ENCODE measurements around the gene HNRNPD.
"Not testable (repeated sequence)": the region's sequence is repeated elsewhere in the genome, so short reads cannot be mapped to it uniquely, and the experiment has no call there.

Gene HNRNPD

GRCh38 chr4:82372517-82373485, 990 bp downstream of the HNRNPD start:
- peak; percentile 30 for DNase-seq

DNA sequence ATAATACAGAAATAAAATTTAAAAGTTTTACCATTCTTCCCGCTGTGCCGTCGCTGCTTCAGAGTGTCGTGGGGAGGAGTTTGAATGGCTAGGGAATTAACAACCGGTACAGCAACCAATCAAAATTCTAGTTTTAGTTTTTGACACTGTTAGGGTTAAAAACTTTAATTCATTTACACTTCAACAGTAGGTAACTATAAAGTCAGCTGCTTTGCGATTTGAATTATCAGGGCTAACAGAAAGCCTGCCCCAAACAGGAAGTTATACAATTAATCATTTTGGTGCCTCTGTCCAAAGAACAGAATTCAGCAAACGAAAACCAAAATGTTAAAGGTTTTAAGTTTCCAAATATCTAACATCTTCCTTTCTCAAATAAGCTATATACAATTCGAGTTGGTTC, 2.3 kb downstream of the HNRNPD start:
- DNase-seq: no peak

- no peak for DNase-seq
These were observed 6.2 kb downstream of the HNRNPD start for GRCh38 chr4:82367438-82368097.

GRCh38 chr4:82366431-82366830, 7.4 kb downstream of the HNRNPD start:
- DNase-seq: not testable (repeated sequence)

DNA sequence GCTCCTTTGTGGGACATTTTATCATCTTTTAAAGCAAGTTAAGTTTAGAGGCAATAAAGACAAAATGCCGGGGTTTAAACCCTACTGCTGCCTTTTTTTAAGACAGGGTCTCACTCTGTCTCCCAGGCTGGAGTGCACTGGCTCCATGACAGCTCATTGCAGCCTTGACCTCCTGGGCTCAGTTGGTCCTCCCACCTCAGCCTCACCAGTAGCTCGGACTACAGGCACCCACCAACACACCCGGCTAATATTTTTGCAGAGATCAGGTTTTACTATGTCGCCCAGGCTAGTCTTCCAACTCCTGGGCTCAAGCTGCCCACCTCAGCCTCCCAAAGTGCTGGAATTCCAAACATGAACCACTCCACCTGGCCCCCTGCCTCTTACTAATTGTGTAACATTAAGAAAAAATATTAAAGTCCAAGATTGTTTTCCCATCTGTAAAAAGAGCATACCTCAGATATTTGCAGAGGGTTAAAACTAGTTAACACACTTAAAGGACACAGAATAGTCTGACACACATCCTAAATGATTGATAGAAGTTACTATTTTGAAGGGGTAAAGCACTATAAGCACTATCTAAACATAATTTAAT, 9.8 kb downstream of the HNRNPD start:
- DNase-seq: no peak

- DNase-seq: no peak
These were observed 11.2 kb downstream of the HNRNPD start for GRCh38 chr4:82362565-82362964.

- no peak for DNase-seq
These were observed 13.3 kb downstream of the HNRNPD start for GRCh38 chr4:82360298-82361177.

DNA sequence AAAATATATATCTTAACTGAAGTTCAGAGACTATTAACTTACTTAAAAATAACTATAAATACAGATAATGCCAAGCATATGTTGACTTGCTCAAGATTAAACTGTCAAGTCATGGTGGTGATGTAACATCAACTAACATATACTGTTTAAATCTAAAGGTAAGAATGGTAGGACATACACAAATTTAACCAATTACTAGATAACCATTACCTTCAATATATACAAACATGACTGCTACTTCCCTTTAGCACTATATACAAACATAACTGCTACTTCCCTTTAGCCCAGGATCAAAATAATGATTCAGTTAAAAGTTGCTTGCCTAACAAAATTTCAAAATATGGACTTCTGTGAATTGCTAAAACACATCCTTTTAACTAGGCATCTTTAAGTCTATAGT, 14.9 kb downstream of the HNRNPD start:
- DNase-seq: no peak

- no peak for DNase-seq
These were observed 16.2 kb downstream of the HNRNPD start for GRCh38 chr4:82357640-82358039.

- DNase-seq: no peak
These were observed 19.0 kb downstream of the HNRNPD start for GRCh38 chr4:82354788-82355187.

DNA sequence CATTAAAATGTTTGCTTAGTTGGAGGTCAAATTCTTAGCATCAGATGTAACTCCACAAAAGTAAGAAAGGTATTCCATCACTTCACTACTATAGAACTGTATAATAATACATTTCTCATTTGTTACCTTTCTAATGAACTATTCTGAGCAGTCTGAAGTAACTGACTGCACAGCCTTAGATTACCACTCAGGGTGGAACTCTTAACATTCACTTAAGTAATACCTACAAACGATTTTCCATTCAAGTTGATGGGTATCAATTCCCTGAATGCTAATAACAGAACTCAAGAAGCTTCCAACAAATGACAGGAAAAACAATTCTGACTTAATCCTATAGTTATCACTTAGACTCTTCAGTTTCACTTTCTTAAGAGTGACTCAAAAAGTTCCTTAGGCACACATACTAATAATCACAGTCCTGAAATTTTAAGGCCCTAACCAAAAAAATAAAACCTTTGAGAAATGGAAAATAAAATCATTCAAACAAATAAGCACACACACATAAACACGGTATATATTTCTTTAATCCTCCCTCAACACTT, 20.9 kb downstream of the HNRNPD start:
- DNase-seq: no peak

- DNase-seq: no peak
These were observed 21.5 kb downstream of the HNRNPD start for GRCh38 chr4:82352118-82352824.

GRCh38 chr4:82346126-82346525, 27.7 kb downstream of the HNRNPD start:
- no peak for DNase-seq

DNA sequence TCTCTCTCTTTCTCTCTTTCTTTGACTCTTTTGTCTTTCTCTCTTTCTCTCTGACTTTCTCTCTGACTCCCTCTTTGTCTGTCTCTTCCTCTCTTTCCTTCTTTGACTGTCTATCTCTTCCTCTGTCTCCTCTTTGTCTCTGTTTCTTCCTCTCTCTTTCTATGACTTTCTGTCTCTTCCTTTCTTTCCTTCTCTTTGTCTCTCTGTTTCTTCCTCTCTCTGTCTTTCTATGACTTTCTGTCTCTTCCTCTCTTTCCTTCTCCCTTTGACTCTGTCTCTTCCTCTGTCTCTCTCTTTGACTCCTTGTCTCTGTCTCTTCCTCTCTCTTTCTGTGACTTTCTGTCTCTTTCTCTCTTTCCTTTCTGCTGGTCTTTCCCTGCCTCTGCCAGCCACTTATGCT, 38.7 kb downstream of the HNRNPD start:
- no peak for DNase-seq

GRCh38 chr4:82333641-82334040, 40.1 kb downstream of the HNRNPD start:
- DNase-seq: not testable (repeated sequence)

- no peak for DNase-seq
These were observed 42.0 kb downstream of the HNRNPD start for GRCh38 chr4:82331814-82332213.

DNA sequence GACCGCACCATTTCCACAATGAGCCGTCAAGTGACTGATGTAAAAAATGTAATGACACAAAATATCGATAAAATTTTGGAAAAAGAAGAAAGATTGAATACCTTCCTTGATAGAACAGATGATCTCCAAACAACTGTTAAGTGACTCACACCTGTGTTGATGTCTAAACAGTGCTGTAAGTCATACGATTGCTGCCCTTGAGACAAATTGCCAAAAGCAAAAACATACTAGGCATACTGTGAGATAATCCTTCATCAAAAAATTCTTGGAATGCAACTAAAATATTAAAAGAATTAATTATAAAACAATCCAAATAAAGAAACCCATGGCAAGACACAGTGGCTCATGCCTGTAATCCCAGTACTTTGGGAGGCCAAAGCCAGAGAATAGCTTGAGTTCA, 53.4 kb downstream of the HNRNPD start:
- no peak for DNase-seq

DNA sequence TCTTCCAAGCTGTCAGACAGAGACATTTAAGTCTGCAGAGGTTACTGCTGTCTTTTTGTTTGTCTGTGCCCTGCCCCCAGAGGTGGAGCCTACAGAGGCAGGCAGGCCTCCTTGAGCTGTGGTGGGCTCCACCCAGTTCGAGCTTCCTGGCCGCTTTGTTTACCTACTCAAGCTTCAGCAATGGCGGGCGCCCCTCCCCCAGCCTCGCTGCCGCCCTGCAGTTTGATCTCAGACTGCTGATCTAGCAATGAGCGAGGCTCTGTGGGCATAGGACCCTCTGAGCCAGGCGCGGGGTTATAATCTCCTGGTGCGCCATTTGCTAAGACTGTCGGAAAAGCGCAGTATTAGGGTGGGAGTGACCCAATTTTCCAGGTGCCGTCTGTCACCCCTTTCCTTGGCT, 70.7 kb downstream of the HNRNPD start:
- not testable (repeated sequence) for DNase-seq

All from SHP77 treated with DMSO at 0.1 percent for 48 hours (cell line).